NCI-H345 treated with DMSO at 0.1 percent for 48 hours (cell line): ENCODE measurements around the gene PRRX1.

Experiments used
- DNase-seq: peaks from one replicate; lab custom pipeline; 2025; ENCODE audit not compliant: unreplicated experiment; lab: John Stamatoyannopoulos, UW

PRRX1 gene

GRCh38 chr1:170687621-170688020, 23.7 kb downstream of the PRRX1 start:
- DNase-seq, result no peak

- DNase-seq, result no peak
These were observed 27.3 kb downstream of the PRRX1 start for GRCh38 chr1:170691258-170691657.

DNA sequence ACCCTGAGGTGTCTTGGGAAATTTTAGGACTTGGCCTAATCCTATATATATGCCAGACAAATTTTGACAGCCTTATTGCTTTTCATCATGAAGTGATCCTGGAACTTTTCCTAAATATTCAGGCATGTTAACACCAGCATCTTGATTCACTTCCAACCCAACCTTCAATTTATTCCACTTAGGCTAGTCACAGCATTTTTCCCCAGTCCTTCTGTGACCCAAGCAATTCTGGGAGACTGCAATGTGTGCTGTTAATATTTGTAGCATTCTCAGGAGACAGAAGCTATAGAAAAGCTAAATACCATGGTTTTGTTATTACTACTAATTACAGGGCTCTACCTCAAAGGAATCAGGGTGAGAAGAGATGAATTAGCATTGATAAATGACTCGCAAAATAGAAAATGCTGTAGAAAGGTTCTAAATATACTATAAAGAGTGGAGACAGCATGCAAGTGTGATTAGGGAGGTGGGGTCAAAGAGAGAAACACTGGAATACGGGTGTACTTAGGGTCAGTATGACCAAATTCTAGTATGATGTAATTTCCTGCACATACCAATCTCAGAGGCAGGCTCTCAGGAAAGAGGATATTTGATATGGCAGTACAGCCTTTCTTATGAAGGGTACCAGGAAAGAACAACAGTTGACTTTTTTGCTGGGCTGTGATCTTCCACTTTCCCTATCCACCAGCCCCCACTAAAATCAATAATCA, 29.1 kb downstream of the PRRX1 start:
- DNase-seq, result no peak

DNA sequence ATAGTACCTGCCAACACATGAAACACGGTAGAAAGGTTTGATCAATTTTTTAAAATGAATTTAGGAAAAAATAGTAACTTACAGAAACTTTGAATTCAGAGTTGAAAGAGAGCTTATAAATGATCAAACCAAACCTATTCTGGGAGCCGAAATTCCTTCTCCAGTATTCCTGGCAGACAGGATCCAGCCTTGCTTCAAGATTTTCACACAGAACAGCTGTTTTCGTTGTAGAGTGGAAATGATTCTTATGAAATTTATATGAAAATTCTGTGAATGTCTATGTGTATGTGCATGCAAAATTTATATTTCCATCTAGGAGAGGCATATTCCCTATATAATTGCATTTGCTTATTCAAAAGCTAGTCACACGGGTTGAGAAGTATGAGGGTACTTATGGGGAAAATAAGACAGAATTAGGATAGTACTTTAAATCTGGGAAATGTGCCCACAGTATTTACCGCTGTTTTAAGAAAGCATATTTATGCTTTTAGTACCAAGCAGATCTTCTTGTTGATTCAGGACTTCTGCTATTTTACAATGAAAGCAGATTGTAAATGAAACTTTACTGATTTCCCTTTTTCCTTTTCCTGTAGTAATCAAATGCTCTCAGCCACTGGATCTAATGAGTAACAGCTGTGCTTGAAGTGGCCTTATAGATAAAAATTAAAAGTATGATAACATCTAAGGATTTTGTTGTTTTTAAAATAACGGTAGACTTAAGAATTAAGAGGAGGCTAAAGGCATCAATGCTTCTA, 30.4 kb downstream of the PRRX1 start:
- DNase-seq, result no peak

- no peak for DNase-seq
These were observed 32.1 kb downstream of the PRRX1 start for GRCh38 chr1:170695955-170696590.

- DNase-seq, result no peak
These were observed 32.8 kb downstream of the PRRX1 start for GRCh38 chr1:170696591-170697290.

GRCh38 chr1:170697316-170697715, 33.4 kb downstream of the PRRX1 start:
- DNase-seq, result no peak

GRCh38 chr1:170698301-170699275, 34.7 kb downstream of the PRRX1 start:
- no peak for DNase-seq

- DNase-seq, result no peak
These were observed 35.8 kb downstream of the PRRX1 start for GRCh38 chr1:170699696-170700095.

DNA sequence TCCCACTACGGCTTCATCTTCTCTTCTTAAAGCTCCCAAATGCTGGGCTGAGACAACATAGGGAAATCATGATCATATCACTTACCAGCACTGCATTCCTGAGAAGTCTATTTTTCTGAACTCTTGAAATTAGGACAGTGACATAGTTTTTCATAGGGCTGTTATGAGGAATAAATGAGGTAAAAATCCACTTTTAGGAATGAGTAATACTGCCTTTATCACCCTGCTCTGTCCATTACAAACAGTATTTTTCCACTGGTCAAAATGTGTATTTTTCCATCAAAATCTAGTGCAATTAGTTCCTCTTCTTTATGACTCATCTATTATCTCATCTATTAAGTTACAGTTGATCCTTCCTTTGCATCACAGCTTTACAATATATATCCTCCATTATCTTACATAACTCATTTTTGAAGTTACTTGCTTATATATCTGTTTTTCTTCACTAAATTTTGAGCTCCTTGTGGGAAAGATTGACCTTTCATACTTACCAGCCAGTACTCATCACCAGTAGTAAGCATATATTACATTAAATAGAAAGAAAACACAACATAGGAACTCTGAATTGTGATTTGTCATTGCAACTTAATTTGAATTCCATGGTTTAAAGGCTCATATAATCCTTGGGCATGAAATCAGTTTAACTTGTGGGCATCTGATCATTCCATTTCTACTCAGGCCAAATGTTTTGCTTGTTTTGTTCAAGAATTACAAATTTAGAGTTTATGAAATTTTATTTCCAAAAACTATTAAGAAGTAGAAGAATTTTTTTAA, 37.1 kb downstream of the PRRX1 start:
- no peak for DNase-seq

GRCh38 chr1:170701962-170702361, 38.0 kb downstream of the PRRX1 start:
- DNase-seq, result no peak

DNA sequence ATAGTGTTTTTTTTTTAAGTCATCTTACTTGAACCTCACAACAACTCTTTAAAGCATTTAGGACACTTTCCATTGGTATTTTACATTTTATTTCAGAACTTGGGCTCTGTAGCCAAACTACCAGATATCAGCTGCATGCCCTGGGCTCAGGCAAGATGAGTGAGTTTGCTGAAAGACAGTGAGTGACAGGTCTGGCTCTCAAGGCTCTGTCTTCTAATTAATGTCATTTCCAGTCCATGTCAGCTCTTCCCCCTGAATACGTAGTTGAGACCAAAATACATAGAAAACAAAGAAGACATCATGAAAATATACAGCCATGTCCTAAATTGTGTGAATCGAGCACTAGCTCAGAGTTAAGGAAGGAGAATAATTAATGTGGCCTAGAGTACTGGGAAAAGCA, 39.7 kb downstream of the PRRX1 start:
- no peak for DNase-seq

DNA sequence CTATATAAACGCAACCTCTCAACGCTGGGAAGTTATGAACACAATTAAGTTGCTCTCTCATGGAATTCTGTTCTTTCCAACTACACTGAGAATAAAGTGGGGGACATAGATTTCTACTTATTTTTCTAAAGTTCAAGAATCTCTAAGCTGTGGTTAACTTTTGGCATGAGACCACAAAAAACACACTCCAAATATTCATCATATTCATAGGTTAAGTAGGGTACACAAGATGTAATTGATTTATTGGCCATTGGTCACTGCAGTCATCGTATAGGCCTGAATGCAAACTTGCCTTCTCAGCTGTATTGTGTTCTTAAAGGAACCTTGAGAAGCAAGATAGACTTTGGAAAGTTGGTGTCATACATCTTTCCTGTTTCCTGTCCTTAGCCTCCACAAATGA, 40.3 kb downstream of the PRRX1 start:
- no peak for DNase-seq

DNA sequence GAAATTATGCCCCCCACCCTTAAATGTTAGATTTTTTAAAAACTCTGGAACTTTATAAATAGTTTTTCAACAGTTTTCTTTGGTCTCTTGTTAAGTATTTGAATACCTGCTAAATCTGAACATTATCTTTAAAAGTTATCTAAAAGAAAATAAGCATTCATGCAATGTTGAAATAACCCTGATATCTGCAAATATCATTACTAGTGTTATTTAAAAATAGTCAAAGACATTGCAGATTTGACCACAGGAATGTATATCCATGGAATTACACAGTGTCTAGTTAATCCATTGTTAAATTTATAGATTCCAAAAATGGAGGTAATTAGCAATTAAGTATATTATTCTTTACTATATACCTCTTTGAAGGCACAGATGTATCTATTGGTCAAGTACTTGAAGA, 42.0 kb downstream of the PRRX1 start:
- DNase-seq, result no peak

GRCh38 chr1:170707117-170707516, 43.2 kb downstream of the PRRX1 start:
- DNase-seq, result no peak

- DNase-seq, result no peak
These were observed 44.2 kb downstream of the PRRX1 start for GRCh38 chr1:170707959-170708655.

- no peak for DNase-seq
These were observed 47.8 kb downstream of the PRRX1 start for GRCh38 chr1:170711682-170712081.

- no peak for DNase-seq
These were observed 50.2 kb downstream of the PRRX1 start for GRCh38 chr1:170714163-170714562.

GRCh38 chr1:170714938-170715337, 51.0 kb downstream of the PRRX1 start:
- no peak for DNase-seq
